SK-N-MC (cell line): Measurements from ENCODE around the gene LGR6.

Experiments used
- EZH2 ChIP-seq: fragments of 200-600 bp; sonication (generic); IDR thresholded peaks from one replicate; pipeline ENCODE4 v1.6.1; 2017; ENCODE audit warnings: antibody characterized with exemption
- FOXP2 ChIP-seq: optimal IDR thresholded peaks from 2 replicates; pipeline ENCODE3; 2011; ENCODE audit warnings: mild to moderate bottlenecking, moderate library complexity; ENCODE audit not compliant: insufficient read depth; ENCODE audit errors: extremely low read length, control extremely low read depth
- POLR2AphosphoS5 ChIP-seq: IDR thresholded peaks from 2 replicates; pipeline ENCODE4 v1.6.1; 2012; ENCODE audit warnings: mild to moderate bottlenecking, low read depth, low read length, borderline replicate concordance

- TF ChIP-seq EZH2 = no peak
- TF ChIP-seq POLR2AphosphoS5 = no peak
- TF ChIP-seq FOXP2 = no peak
Measured at GRCh38 chr1:202272103-202272845, 78.7 kb downstream of the LGR6 start.
